ENCODE data around the gene SNX20.

Gene SNX20

DNA sequence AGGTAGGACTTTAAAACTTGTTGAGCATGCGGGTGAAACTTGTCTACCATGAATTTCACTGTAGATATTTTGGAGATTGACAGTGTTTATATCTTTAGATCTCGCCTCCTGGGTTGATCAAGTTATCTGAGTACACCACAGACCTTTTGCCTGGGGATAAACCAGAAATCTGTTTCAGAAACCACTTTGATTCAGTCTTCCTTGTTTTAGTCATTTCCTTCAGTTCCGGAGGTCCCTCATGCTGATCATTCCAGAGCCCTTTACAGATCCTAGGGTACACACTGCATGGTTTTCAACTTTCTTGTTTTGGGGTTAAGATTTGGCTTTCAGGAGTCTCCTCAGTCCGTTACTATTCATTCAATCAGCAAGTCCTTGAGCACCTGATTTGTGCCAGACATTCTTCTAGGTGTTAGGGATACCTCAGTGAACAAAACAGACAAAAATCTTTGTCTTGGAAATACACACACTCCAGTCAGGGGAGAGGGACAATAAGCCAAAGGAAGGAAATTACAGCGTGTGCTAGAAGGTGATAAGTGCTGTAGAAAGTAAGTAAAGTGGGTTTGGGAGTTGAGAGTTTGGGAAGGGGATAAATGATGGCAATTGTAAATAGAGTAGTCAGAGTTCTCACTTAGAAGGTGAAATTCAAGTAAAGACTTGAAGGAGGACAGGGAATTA is 24.5 kb upstream of the SNX20 start:
- DNase-seq: no peak

DNA sequence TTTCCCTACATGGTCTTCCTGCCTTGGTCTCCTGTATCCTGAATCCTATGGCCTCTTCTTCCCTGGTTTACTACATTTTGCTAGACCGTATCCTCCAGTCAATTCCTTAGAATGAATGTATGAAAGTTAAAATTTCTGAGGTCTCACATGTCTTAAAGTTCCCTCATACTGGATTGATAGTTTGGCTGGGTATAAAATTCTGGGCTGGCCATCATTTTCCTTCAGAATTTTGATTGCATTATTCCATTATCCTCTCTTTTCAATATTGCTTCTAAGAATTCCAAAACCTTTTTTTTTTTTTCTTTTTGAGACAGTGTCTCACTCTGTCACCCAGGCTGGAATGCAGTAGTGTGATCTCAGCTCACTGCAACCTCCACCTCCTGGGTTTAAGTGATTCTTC is 23.1 kb upstream of the SNX20 start:
- DNase-seq: no peak

DNA sequence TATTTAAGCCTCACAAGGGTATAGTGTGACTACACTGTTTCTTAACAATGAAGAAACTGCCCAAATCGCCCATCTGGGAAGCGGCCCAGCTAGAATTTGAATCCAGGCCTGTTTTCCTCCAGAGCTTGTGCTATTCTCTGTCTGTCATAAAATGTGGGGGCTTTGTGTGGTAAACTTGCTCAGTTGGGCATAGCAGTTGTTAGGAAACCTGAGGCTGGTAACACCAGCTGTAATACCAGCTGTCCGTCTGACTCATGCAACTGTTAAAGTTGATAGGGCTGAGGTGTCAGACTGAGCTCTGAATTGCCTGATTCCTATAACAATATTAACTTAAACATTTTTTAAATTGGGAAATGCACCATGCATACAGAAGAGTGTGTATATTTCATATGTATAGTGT is 21.6 kb upstream of the SNX20 start:
- DNase-seq: peak in 7 of 56 donors; percentile 8 to 44 (median 24)

DNA sequence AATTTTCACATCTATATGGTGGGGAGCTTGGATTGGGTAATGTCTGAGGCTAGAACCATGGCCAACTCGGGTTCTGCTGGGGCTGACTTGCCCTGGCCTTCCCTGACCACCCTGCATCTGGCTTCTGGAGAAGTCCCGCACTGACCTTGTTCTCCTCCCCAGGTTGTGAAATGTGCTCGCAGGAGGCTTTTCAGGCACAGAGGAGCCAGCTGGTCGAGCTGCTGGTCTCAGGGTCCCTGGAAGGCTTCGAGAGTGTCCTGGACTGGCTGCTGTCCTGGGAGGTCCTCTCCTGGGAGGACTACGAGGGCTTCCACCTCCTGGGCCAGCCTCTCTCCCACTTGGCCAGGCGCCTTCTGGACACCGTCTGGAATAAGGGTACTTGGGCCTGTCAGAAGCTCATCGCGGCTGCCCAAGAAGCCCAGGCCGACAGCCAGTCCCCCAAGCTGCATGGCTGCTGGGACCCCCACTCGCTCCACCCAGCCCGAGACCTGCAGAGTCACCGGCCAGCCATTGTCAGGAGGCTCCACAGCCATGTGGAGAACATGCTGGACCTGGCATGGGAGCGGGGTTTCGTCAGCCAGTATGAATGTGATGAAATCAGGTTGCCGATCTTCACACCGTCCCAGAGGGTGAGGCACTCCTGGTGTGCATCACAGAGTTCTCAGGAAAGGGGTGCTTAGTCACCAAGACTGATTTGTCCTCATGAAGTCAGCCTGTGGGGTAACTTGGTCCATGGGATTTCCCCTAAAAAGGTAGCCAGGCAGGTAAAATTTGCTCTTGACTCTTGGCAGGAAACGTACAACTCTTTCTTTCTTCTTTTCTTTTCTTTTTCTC is 18.4 kb upstream of the SNX20 start:
- DNase-seq: no peak

DNA sequence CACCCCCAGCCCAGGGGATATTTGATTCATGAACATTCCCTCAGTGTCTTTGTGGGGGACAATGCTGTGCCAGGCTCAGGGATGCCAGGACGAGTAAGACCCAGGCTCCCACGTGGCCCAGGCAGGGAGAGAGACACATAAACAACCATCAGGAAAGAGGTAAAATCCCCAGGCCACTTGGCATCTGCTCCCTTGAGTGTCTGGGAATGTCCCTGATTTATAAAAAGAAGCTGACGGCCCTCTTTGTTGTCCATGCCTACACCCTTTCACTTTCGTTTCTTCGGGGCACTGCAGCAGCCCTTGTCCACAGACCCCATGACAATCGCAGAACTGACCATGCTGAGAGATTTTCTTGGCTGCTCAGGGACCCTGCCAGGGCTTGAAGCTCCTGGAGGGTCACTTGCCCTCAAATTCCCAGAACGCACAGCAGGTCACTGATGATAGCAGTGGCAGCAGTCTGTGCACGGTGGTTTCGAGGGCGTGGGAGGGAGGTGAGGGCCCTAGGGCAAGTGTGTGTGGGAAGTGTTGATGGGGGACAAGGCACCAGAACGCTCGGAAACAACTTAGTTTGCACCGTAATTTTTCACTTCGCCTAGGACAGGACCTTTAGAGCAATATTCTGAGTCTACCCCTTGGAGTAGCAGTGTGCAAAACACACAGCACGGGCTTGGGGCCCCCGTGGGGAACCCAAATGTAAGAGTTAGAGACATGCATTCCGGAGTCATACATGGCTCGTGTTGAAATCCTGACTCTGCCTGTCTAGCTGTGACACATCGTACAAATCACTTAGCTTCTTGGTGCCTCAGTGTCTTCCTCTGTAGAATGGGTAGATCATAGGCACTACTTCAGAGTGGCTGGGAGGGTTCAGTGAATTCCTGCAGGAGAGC is 17.0 kb upstream of the SNX20 start:
- DNase-seq: peak in 9 of 56 donors; percentile 10 to 56 (median 25)

DNA sequence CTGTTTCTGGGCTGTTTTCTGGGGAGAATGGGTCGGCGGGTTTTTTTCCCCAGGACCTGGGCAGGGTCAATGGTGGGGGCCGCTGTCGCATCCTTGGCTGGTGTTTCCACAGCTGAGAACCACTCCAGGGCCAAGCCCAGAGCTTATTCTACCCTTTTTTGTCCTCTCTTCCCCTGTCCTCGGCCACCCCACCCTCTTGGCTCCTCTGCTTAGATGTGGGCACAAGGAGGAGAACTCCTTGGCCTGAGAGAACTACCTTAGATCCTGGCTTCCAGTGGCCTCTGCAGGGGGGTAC is 16.3 kb upstream of the SNX20 start:
- DNase-seq: no peak

DNA sequence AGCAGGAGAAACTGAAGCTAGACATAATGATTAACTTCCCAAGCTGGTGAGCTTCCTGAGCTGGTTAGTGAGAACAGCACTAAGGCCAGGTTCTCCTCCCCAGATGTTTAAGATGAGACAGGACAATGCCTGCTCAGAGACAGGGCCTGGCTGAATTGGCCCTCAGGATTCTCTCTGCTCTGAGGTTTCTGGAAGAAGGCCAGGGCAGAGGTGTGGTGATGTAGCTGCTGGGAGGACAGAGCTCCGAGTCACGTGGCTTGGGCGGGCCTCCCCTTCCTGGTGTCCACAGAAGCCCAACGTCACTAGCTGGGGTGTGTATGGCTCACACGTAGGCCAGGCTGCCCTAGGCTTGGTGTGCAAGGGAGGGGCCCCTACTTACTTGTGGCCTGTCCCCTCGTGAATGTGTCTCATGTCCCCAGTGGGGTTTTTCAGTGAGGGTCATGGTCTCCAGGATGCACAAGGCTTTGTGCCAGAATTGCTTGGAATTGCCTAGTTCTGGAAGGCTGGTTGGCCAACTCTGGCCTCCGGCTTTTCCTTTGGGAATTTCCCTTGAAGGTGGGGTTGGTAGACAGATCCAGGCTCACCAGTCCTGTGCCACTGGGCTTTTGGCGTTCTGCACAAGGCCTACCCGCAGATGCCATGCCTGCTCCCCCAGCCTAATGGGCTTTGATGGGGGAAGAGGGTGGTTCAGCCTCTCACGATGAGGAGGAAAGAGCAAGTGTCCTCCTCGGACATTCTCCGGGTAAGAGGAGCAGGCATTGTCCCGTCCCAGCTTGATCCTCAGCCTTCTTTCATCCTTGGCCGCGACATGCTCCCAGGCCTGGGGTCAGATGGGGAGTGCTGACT is 15.7 kb upstream of the SNX20 start:
- peak in 1 of 56 donors; percentile 29 for DNase-seq

DNA sequence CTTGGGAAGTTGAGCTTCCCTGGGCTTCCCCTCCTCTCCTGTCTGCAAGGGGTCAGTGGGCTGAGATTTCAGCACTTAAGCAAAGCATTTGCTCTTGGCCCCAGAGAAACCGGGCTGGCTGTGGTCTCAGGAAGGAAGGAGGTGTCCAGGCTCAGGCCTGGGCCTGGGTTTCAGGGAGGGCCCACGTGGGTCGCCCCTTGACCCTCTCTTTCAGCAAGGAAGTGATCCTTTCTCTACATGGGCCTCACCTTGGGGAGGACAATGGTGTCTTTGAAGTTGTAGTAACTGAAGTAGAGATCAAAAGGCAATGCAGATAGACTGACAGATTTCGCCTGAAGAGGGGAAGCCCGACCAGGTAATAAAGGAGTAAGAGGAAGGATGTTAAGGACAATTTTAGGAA is 15.0 kb upstream of the SNX20 start:
- no peak for DNase-seq

DNA sequence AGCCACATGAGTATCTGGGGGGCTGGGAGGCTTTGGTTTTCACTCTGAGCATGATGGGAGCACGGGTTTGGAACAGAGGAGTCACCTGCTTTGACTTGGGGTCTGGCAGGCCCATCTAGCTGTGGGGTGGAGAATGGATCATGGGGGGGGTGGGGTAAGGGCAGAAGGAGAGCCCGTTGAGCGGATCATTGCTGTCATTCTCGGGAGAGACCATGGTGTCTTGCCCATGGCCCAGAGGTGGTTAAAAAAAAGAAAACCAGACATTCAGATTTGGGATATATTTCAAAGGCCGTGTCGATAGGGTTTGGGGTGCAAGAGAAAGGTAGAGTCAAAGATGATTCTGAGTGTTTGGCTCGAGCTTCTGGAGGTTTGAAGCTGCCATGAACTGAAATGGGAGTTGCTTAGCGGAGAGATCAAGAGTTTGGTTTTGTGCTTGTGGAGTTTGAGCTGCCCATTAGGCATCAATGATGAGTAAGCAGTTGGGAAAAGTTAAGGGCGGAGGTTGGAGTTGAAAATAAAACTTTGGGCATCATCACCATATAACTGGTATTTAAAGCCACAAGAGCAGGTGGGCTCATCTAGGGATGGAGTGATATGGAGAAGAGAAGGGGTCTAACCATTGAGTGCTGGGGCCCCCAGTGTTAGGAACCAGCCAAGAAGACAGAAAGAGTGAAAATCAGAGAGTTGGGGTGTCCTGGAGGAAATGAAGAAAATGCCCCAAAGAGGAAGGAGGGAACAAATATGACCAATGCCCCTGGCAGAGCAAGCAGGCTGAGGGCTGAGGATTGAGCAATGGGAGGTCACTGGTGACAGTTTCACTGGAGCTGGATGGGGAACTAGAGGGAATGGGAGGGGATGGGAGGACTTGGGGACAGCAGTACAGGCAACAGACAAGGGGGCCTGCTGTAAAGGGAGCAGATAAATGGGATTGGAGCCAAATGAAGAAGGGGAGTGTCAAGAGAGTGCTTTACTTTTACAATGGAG is 14.2 kb upstream of the SNX20 start:
- no peak for DNase-seq

DNA sequence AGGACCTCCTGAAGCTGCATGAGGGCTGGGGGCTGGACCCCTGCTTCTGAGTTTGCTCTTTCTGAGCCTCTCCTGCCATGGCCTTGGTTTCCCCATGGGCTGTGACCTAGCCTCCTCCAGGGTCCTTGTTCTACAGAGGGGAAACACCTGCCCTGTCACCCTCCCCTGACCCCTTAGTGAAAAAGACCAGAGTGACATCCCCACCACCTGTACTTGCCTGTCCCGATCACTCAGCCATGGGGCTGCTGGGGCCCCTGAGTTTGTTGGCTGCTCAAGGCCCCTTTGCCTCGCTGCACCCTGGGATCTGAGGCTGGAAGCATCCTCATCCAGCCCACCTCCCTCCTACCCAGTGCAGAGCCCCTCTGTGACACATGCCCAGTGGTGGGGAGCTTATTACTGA is 13.1 kb upstream of the SNX20 start:
- DNase-seq: no peak

DNA sequence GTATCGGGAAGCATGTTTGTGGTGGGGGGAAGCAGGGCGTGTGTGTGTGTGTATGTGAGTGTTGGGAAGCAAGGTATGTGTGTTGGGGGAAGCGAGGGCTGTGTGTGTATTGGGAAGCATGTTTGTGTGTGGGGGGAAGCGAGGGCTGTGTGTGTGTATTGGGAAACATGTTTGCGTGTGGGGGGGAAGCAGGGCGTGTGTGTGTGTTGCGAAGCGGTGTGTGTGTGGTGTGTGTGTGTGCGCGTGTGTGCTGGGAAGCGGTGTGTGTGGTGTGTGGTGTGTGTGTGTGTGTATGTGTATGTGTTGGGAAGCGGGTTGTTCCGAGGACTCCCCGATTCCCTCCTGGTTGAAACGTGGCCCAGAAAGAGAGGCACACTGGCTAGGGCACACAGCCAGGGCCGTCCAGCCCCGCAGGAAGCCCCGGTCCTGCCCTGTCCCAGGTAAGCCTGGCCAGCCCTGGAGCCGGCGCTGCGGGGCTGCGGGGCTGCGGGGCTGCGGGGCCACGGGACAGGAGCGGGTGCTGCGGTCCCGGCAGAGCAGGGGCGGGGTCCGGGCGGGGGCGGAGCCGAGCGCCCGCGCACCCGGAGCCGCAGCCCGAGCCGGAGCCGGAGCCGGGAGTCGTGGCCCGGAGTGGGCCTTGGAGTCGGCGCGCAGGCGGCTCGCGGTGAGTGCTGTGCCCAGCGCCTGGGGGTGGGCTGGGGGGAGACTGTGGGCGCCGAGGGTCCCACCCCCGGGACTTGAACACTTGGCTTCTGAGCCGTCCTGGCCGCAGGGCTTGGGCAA is 12.1 kb upstream of the SNX20 start, which contains the start of gene NOD2:
Gene NOD2, plus strand, starts transcription at position 608 of the 783 bp plus-strand sequence. CDS start 5,890 bp downstream, outside the sequence.
- DNase-seq: no peak

DNA sequence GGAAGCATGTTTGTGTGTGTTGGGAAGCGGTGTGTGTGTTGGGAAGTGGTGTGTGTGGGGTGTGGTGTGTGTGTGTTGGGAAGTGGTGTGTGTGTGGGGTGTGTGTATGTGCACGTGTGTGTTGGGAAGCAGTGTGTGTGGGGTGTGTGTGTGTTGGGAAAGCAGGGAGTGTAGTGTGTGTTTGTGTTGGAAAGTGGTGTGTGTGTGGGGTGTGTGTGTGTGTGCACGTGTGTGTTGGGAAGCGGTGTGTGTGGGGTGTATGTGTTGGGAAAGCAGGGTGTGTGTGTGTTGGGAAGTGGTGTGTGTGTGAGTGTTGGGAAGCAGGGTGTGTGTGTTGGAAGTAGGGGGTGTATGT is 11.5 kb upstream of the SNX20 start:
- DNase-seq: no peak

DNA sequence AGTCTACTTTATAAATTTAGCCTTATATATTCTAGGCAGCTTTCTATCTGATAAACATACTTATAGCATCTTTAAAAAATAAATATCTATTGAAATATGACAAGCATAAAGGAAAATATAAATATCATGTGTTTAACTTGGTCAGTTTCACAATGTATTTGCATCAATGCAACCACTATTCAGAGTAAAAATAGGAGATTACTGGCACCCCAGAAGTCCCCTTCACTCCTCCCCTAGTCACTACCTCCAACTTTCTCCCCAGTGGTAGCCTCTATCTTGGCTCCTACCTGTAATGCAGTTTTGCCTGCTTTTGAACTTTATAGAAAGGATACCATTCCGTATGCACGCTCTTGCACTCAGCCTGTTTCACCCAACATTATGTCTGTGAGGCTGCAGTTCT is 9.1 kb upstream of the SNX20 start:
- DNase-seq: no peak

DNA sequence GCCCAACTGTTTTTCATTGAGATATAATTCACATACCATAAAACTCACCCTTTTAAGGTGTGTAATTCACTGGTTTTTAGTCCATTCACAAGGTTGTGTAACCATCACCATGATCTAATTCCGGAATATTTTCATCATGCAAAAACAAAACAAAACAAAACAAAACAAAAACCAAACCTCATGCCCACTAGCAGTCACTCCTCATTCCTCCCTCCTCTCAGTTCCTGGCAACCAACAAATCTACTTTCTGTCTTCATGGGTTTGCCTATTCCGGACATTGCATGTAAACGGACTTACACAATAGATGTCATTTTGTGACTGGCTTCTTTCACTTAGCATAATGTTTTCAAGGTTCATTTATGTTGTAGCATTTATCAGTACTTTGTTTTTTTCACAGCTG is 7.8 kb upstream of the SNX20 start:
- no peak for DNase-seq

DNA sequence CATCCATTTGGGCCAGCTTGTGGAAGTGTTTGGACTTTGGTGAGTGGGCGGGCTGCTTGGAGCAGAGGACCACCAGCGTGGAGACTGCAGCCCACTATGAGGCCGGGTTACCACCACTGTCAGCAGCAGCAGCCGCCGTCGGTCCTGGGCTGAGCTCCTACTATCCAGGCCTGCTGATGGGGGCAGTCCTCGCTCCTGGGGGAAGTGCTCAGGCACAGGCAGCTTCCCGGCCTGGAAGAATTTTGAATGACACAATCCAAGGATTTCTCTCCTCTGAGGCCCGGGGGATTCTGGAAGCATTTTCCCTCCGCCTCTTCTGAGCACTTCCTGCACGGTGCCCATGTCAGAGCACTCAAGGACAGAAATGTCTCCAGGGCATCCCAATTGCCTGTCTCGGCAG is 7.0 kb upstream of the SNX20 start:
- no peak for DNase-seq

DNA sequence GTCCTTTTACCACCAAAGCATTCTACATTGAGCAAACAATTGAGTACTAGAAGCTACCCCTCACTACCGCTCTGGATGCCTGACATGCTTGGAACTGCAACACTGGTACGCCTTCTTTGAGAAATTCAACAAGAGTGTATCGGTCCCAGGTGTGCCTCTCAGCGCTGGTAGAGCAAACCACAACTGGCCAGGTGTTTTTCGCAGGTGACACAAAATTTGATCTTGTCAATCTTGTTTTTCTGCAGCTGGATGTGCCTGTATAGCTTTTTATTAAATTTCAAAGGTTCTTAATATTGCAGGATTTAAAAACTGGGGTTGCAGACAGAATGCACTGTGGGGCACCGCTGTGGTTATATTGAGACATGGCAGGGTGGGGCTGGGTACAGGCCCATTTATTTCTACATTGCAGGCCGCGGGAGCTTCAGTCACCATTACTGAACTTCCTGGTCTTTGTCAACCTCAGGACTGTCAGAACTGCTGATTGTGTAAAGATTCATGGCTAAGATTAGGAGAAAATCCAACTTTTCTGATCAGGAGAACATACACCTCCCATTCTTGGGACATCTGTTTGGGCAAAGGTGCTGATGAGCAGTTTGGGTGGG is 4.5 kb upstream of the SNX20 start:
- no peak for DNase-seq

DNA sequence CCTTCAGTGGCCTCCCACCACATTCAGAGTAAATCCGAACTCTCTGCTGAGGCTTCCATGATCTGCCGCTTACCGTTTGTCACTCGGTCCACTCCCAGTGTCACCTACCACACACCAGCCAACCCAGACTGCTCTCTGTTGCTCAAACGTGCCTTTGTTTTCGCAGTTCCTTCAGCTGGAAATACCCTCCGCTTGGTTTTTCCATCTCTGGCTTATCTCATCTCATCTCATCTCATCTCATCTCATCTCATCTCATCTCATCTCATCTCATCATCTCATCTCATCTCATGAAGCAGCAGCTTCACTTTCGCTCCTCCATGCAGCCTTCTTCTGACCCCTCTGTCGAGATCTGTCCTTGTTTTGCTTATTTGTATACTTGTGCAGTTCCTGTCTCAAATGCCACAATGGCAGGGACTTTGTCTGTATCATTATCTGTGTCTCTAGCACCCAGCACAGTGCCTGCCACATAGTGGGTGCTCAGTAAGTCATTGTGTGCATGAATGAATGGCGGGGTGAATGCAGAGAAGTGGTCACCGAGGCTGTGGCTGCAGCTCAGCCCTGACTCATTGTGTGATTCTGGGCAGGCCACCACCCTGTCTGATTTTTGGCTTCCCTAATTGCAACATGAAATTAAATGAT is 3.8 kb upstream of the SNX20 start:
- DNase-seq: no peak
